H9 (cell line): Measurements from ENCODE around the gene TMEM39A. TPM values are rescaled to one million over a fixed set of nuclear protein-coding genes. Genes with fewer than 3 reads are reported as not detected.

Experiments
- DNase-seq: peaks from one replicate; pipeline ENCODE4 v3.0.0-alpha.2; 2017
- H2AFZ ChIP-seq: one replicate; pipeline ENCODE4 v1.6.1; 2013; ENCODE audit warnings: mild to moderate bottlenecking, low read length, control low read depth, moderate library complexity
- H2AK5ac ChIP-seq: 2 replicates; pipeline ENCODE4 v1.6.1; 2013; ENCODE audit warnings: low read length, control low read depth, mixed read lengths; ENCODE audit not compliant: insufficient read length
- H2BK120ac ChIP-seq: one replicate; pipeline ENCODE4 v1.6.1; 2013; ENCODE audit warnings: low read depth, mild to moderate bottlenecking, low read length, control low read depth, inconsistent platforms; ENCODE audit not compliant: poor library complexity, severe bottlenecking
- H2BK12ac ChIP-seq: 2 replicates; pipeline ENCODE4 v1.6.1; 2013; ENCODE audit warnings: low read length, control low read depth, mixed read lengths, low read depth; ENCODE audit not compliant: insufficient read length
- H2BK15ac ChIP-seq: 2 replicates; pipeline ENCODE4 v1.6.1; 2013; ENCODE audit warnings: low read depth, low read length, control low read depth
- H2BK20ac ChIP-seq: one replicate; pipeline ENCODE4 v1.6.1; 2013; ENCODE audit warnings: low read depth, mild to moderate bottlenecking, low read length, control low read depth, inconsistent platforms; ENCODE audit not compliant: poor library complexity, severe bottlenecking
- H2BK5ac ChIP-seq: 2 replicates; pipeline ENCODE4 v1.6.1; 2013; ENCODE audit warnings: low read length, control low read depth, mixed read lengths; ENCODE audit not compliant: insufficient read length
- H3K14ac ChIP-seq: 2 replicates; pipeline ENCODE4 v1.6.1; 2013; ENCODE audit warnings: low read length, control low read depth; ENCODE audit not compliant: insufficient read depth
- H3K18ac ChIP-seq: 2 replicates; pipeline ENCODE4 v1.6.1; 2013; ENCODE audit warnings: low read depth, mild to moderate bottlenecking, mixed read lengths, low read length, control low read depth; ENCODE audit not compliant: insufficient read length
- H3K23ac ChIP-seq: 2 replicates; pipeline ENCODE4 v1.6.1; 2013; ENCODE audit warnings: low read length, control low read depth, mixed read lengths, low read depth; ENCODE audit not compliant: insufficient read length
- H3K23me2 ChIP-seq: 2 replicates; pipeline ENCODE4 v1.6.1; 2013; ENCODE audit warnings: low read depth, mild to moderate bottlenecking, mixed read lengths, low read length, control low read depth; ENCODE audit not compliant: insufficient read length, poor library complexity, severe bottlenecking
- H3K27ac ChIP-seq: 2 replicates; pipeline ENCODE4 v1.5.1; 2013; ENCODE audit warnings: low read length, control low read depth, mixed read lengths, low read depth; ENCODE audit not compliant: insufficient read length
- H3K27me3 ChIP-seq: 2 replicates; pipeline ENCODE4 v1.6.1; 2013; ENCODE audit warnings: low read length, control low read depth, inconsistent platforms; ENCODE audit not compliant: insufficient read depth
- H3K4ac ChIP-seq: 2 replicates; pipeline ENCODE4 v1.6.1; 2013; ENCODE audit warnings: low read depth, mild to moderate bottlenecking, control low read depth, inconsistent platforms, low read length, moderate library complexity
- H3K4me1 ChIP-seq: 2 replicates; pipeline ENCODE4 v1.6.1; 2013; ENCODE audit warnings: low read length, control low read depth, inconsistent platforms; ENCODE audit not compliant: insufficient read depth
- H3K4me2 ChIP-seq: 2 replicates; pipeline ENCODE4 v1.6.1; 2013; ENCODE audit warnings: low read length, control low read depth, mixed read lengths; ENCODE audit not compliant: insufficient read length, insufficient read depth
- H3K56ac ChIP-seq: 2 replicates; pipeline ENCODE4 v1.6.1; 2013; ENCODE audit warnings: low read depth, mild to moderate bottlenecking, mixed read lengths, low read length, control low read depth; ENCODE audit not compliant: insufficient read length
- H3K79me1 ChIP-seq: 2 replicates; pipeline ENCODE4 v1.6.1; 2013; ENCODE audit warnings: low read depth, mild to moderate bottlenecking, moderate library complexity, low read length, control low read depth, inconsistent platforms; ENCODE audit not compliant: insufficient read depth, poor library complexity, severe bottlenecking
- H3K79me2 ChIP-seq: 2 replicates; pipeline ENCODE4 v1.6.1; 2013; ENCODE audit warnings: low read length, control low read depth, inconsistent platforms; ENCODE audit not compliant: insufficient read depth
- H3K9ac ChIP-seq: 2 replicates; pipeline ENCODE4 v1.6.1; 2013; ENCODE audit warnings: low read length, control low read depth, mixed read lengths; ENCODE audit not compliant: insufficient read length; ENCODE audit errors: extremely low read depth
- H3K9me3 ChIP-seq: one replicate; pipeline ENCODE4 v1.6.1; 2013; ENCODE audit warnings: low read depth, low read length, inconsistent platforms; ENCODE audit not compliant: control insufficient read depth
- H3T11ph ChIP-seq: one replicate; pipeline ENCODE4 v1.6.1; 2013; ENCODE audit warnings: mild to moderate bottlenecking, low read length, control low read depth, inconsistent platforms
- H4K20me1 ChIP-seq: one replicate; pipeline ENCODE4 v1.6.1; 2013; ENCODE audit not compliant: control insufficient read depth, insufficient read length, insufficient read depth
- H4K5ac ChIP-seq: 2 replicates; pipeline ENCODE4 v1.6.1; 2013; ENCODE audit warnings: low read depth, mild to moderate bottlenecking, mixed read lengths, low read length, control low read depth; ENCODE audit not compliant: insufficient read length
- H4K8ac ChIP-seq: replicated peaks from 2 replicates; pipeline ENCODE4 v1.6.1; 2013; ENCODE audit warnings: low read length, control low read depth, mixed read lengths, low read depth; ENCODE audit not compliant: insufficient read length
- H4K91ac ChIP-seq: 2 replicates; pipeline ENCODE4 v1.6.1; 2013; ENCODE audit warnings: low read depth, mild to moderate bottlenecking, moderate library complexity, mixed read lengths, low read length, control low read depth; ENCODE audit not compliant: insufficient read length
- H3K27ac Mint-ChIP-seq, 3 experiments: 2 replicates in 2 of 3; 3 replicates in 1 of 3; pipeline ENCODE4 v1.8.0; 2020 to 2021; ENCODE audit warnings: mixed read lengths in 3 of 3, mild to moderate bottlenecking in 1 of 3, moderate library complexity in 1 of 3
- H3K27me3 Mint-ChIP-seq: 2 replicates; pipeline ENCODE4 v1.8.0; 2021; ENCODE audit warnings: low read depth, mild to moderate bottlenecking, moderate library complexity, mixed read lengths
- H3K36me3 Mint-ChIP-seq, 3 experiments: 2 replicates in 2 of 3; 3 replicates in 1 of 3; pipeline ENCODE4 v1.8.0; 2020 to 2021; ENCODE audit warnings: low read depth in 3 of 3, mixed read lengths in 3 of 3; ENCODE audit not compliant: insufficient read depth in 1 of 3
- H3K4me1 Mint-ChIP-seq, 2 experiments: 2 replicates each; pipeline ENCODE4 v1.8.0; 2020; ENCODE audit warnings: mixed read lengths in 2 of 2
- H3K4me3 Mint-ChIP-seq, 2 experiments: 2 replicates in 1 of 2; 3 replicates in 1 of 2; pipeline ENCODE4 v1.8.0; 2020 to 2021; ENCODE audit warnings: mild to moderate bottlenecking in 2 of 2, mixed read lengths in 2 of 2, moderate library complexity in 1 of 2
- H3K9me3 Mint-ChIP-seq, 2 experiments: 2 replicates in 1 of 2; 3 replicates in 1 of 2; pipeline ENCODE4 v1.8.0; 2020; ENCODE audit warnings: mild to moderate bottlenecking in 2 of 2, mixed read lengths in 2 of 2, moderate library complexity in 1 of 2
- WGBS: extraction: QIAGEN DNeasy Blood & Tissue Kit; methylation state at CpG from one replicate; pipeline ENCODE4 v1.1.7; 2013; ENCODE audit warnings: missing lambda C conversion rate, low lambda C conversion rate, mixed read lengths; ENCODE audit not compliant: insufficient read length; ENCODE audit errors: extremely low coverage; 5-methylcytosine and 5-hydroxymethylcytosine counted together
- total RNA-seq: library from RNA; stranded (reverse); gene quantifications from 2 replicates; pipeline ENCODE4 v1.2.1, GENCODE V29; 2021
- TF ChIP-seq, protein P1 (sequence below): fragments of 200-600 bp; sonication (generic); conservative IDR thresholded peaks from 3 replicates; pipeline ENCODE4 v1.8.0; 2021; ENCODE audit warnings: antibody characterized with exemption, mild to moderate bottlenecking

The TMEM39A gene
- total RNA-seq, 1 experiment from 2014 or later = 45.0 TPM

DNA sequence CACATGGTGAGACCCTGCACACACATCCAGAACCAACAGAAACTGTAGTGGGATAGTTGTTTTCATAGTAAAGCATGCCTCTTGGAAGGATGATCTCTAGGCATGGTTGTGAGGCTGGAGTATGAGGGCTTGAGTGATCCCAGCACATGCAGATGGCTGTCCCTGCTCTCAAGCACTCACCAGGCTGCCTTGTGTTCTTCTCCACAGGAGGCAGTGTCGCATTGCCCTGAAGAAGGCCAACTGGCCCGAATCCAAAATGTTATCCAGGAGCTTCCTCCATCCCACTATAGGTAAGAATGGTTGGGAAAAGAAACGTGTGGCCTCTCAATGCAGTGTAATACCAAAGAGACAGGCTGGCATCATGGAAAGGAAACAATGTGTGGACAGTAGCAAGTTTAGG lies 82.7 kb downstream of the TMEM39A start:
- no CpG with 5 or more reads among the region's 3 CpGs for WGBS
- H3K79me2 ChIP-seq = no peaks in the 10 kb centered on the region

More for the DNA sequence above, 82.7 kb downstream of the TMEM39A start:
- H4K20me1 ChIP-seq = no peaks in the 10 kb centered on the region
- H3T11ph ChIP-seq = no peak overlapping the region
- peaks cover 9% of the 10 kb centered on the region; the same call in 1 of the 2 replicates for H3K4me1 ChIP-seq
- H3K27me3 Mint-ChIP-seq = no peaks in the 10 kb centered on the region
- no peak overlapping the region for H4K5ac ChIP-seq
- DNase-seq = no peak
- no peaks in the 10 kb centered on the region for H3K27me3 ChIP-seq
- H3K9ac ChIP-seq = no peak overlapping the region
- H3K27ac ChIP-seq = no peak overlapping the region
- H3K4me1 Mint-ChIP-seq = peaks cover 13 to 15% of the 10 kb centered on the region in 2 experiments
- H3K4me3 Mint-ChIP-seq = no peak overlapping the region
- no peak overlapping the region for H3K14ac ChIP-seq
- H2BK120ac ChIP-seq = no peak overlapping the region
- H3K9me3 Mint-ChIP-seq = no peaks in the 10 kb centered on the region
- H3K56ac ChIP-seq = no peak overlapping the region
- no peak overlapping the region for H2AFZ ChIP-seq
- H3K4me2 ChIP-seq = no peak overlapping the region
- H2AK5ac ChIP-seq = no peak overlapping the region
- H2BK5ac ChIP-seq = no peak overlapping the region
- H4K91ac ChIP-seq = no peak overlapping the region
- H4K8ac ChIP-seq = no peak overlapping the region
- H3K23ac ChIP-seq = no peak overlapping the region
- H2BK20ac ChIP-seq = no peak overlapping the region
- no peak overlapping the region for H3K4ac ChIP-seq
- H3K9me3 ChIP-seq = no peaks in the 10 kb centered on the region
- H3K27ac Mint-ChIP-seq = no peak overlapping the region
- TF ChIP-seq, protein P1, sequence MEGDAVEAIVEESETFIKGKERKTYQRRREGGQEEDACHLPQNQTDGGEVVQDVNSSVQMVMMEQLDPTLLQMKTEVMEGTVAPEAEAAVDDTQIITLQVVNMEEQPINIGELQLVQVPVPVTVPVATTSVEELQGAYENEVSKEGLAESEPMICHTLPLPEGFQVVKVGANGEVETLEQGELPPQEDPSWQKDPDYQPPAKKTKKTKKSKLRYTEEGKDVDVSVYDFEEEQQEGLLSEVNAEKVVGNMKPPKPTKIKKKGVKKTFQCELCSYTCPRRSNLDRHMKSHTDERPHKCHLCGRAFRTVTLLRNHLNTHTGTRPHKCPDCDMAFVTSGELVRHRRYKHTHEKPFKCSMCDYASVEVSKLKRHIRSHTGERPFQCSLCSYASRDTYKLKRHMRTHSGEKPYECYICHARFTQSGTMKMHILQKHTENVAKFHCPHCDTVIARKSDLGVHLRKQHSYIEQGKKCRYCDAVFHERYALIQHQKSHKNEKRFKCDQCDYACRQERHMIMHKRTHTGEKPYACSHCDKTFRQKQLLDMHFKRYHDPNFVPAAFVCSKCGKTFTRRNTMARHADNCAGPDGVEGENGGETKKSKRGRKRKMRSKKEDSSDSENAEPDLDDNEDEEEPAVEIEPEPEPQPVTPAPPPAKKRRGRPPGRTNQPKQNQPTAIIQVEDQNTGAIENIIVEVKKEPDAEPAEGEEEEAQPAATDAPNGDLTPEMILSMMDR = no peak
- no peaks in the 10 kb centered on the region; a peak in 1 of 7 replicates for H3K36me3 Mint-ChIP-seq
- H2BK15ac ChIP-seq = no peak overlapping the region
- no peak overlapping the region for H2BK12ac ChIP-seq
- H3K18ac ChIP-seq = no peak overlapping the region
- no peaks in the 10 kb centered on the region for H3K79me1 ChIP-seq
- H3K23me2 ChIP-seq = no peaks in the 10 kb centered on the region

Other genes starting within 250 kb of the TMEM39A start
- 43.3 and 46.5 TPM in 2 replicates for gene B4GALT4, start 222.7 kb downstream of the TMEM39A start, total RNA-seq
- 2.2 and 2.4 TPM in 2 replicates for gene ARHGAP31, start 169.2 kb downstream of the TMEM39A start, total RNA-seq
- gene POGLUT1, start 5.3 kb upstream of the TMEM39A start, total RNA-seq = 22.9 and 23.3 TPM in 2 replicates
- gene TIMMDC1, start 34.9 kb upstream of the TMEM39A start, total RNA-seq = 104 and 109 TPM in 2 replicates
- gene CD80, start 96.0 kb upstream of the TMEM39A start, total RNA-seq = not detected in 2 replicates
- gene ADPRH, start 115.9 kb upstream of the TMEM39A start, total RNA-seq = 3.1 and 3.6 TPM in 2 replicates
- not detected in 2 replicates for gene PLA1A, start 134.3 kb upstream of the TMEM39A start, total RNA-seq
- 0.37 and 0.97 TPM in 2 replicates for gene POPDC2, start 197.0 kb upstream of the TMEM39A start, total RNA-seq
- 47.0 and 53.4 TPM in 2 replicates for gene COX17, start 213.8 kb upstream of the TMEM39A start, total RNA-seq
- 2.2 and 2.3 TPM in 2 replicates for gene CFAP91, start 239.4 kb upstream of the TMEM39A start, total RNA-seq